OCI-LY3 (cell line): ENCODE measurements around the gene GID8.

Source experiments
- H2AFZ ChIP-seq: fragments of 200-600, 300-600 bp; shearing (Covaris generic); 2 replicates; pipeline ENCODE4 v1.6.0; 2014; ENCODE audit warnings: antibody characterized with exemption, low read depth, low read length
- H3K27ac ChIP-seq: fragments of 200-600, 300-600 bp; sonication (generic); 2 replicates; pipeline ENCODE4 v1.5.1; 2014; ENCODE audit warnings: mild to moderate bottlenecking, low read length, moderate library complexity, mixed read lengths
- H3K27me3 ChIP-seq: fragments of 200-600, 300-600 bp; sonication (generic); 2 replicates; pipeline ENCODE4 v1.6.1; 2014; ENCODE audit warnings: low read depth, low read length, mixed read lengths
- H3K36me3 ChIP-seq: fragments of 200-600, 300-600 bp; sonication (generic); replicated peaks from 2 replicates; pipeline ENCODE3; 2014; ENCODE audit warnings: low read depth, low read length, mixed read lengths
- H3K4me1 ChIP-seq: fragments of 300-600, 200-600 bp; sonication (generic); 2 replicates; pipeline ENCODE4 v1.6.1; 2014; ENCODE audit warnings: low read length, mixed read lengths
- H3K4me2 ChIP-seq: fragments of 200-600, 300-600 bp; sonication (generic); 2 replicates; pipeline ENCODE4 v1.6.1; 2014; ENCODE audit warnings: low read length, mixed read lengths
- H3K4me3 ChIP-seq: fragments of 300-600, 200-600 bp; sonication (generic); 2 replicates; pipeline ENCODE4 v1.5.1; 2014; ENCODE audit warnings: antibody characterized with exemption, mild to moderate bottlenecking, low read length, moderate library complexity
- H3K79me2 ChIP-seq: fragments of 300-600, 200-600 bp; shearing (Covaris generic); 2 replicates; pipeline ENCODE4 v1.6.1; 2014; ENCODE audit warnings: mild to moderate bottlenecking, low read length, mixed read lengths
- H3K9ac ChIP-seq: fragments of 300-600, 200-600 bp; shearing (Covaris generic); 2 replicates; pipeline ENCODE4 v1.6.0; 2014; ENCODE audit warnings: mild to moderate bottlenecking, low read length, moderate library complexity
- H3K9me3 ChIP-seq: fragments of 200-600, 300-600 bp; shearing (Covaris generic); 2 replicates; pipeline ENCODE4 v1.6.1; 2014; ENCODE audit warnings: low read length, mixed read lengths; ENCODE audit not compliant: insufficient read depth
- H4K20me1 ChIP-seq: fragments of 200-600, 300-600 bp; sonication (generic); 2 replicates; pipeline ENCODE4 v1.6.1; 2016; ENCODE audit warnings: low read length, mixed read lengths; ENCODE audit not compliant: insufficient read depth
- CTCF ChIP-seq: fragments of 200-600, 300-600 bp; sonication (generic); IDR thresholded peaks from 2 replicates; pipeline ENCODE4 v1.5.1; 2014; ENCODE audit warnings: antibody characterized with exemption, low read length, low read depth
- EZH2phosphoT487 ChIP-seq: fragments of 200-600 bp; shearing (Covaris generic); IDR thresholded peaks from 2 replicates; pipeline ENCODE4 v1.6.1; 2018; ENCODE audit warnings: antibody characterized with exemption, mixed run types, low read depth

Gene GID8

GRCh38 chr20:62945771-62946339, 7.9 kb downstream of the GID8 start:
- Histone ChIP-seq H3K27ac (no peak overlapping the region), H3K79me2 (peaks cover 41% of the 10 kb centered on the region), H3K27me3 (no peaks in the 10 kb centered on the region), H3K4me3 (no peak overlapping the region), H3K36me3 (peaks cover 81% of the 10 kb centered on the region), H3K9ac (no peak overlapping the region), H4K20me1 (no peaks in the 10 kb centered on the region), H3K9me3 (no peaks in the 10 kb centered on the region), H3K4me1 (no peaks in the 10 kb centered on the region), H3K4me2 (no peak overlapping the region), H2AFZ (no peak overlapping the region)
- no peak for TF ChIP-seq CTCF
- no peak for TF ChIP-seq EZH2phosphoT487

GRCh38 chr20:62946918-62947317, 9.0 kb downstream of the GID8 start:
- no peaks in the 10 kb centered on the region for H3K27me3 ChIP-seq
- no peaks in the 10 kb centered on the region for H3K9me3 ChIP-seq
- H3K4me1 ChIP-seq, result peaks cover 5% of the 10 kb centered on the region; the same call in 1 of the 2 replicates
- H3K4me2 ChIP-seq, result no peak overlapping the region
- no peak overlapping the region for H3K9ac ChIP-seq
- H2AFZ ChIP-seq, result no peak overlapping the region
- no peaks in the 10 kb centered on the region for H4K20me1 ChIP-seq
- H3K4me3 ChIP-seq, result no peak overlapping the region
- H3K27ac ChIP-seq, result no peak overlapping the region
- H3K36me3 ChIP-seq, result peaks cover 80% of the 10 kb centered on the region
- peaks cover 35% of the 10 kb centered on the region for H3K79me2 ChIP-seq
- TF ChIP-seq EZH2phosphoT487 (no peak), CTCF (no peak)

GRCh38 chr20:62947532-62948300, 9.8 kb downstream of the GID8 start:
- no peak overlapping the region for H3K9ac ChIP-seq
- TF ChIP-seq EZH2phosphoT487 (no peak), CTCF (no peak)
- H3K27ac ChIP-seq, result no peak overlapping the region
- peaks cover 35% of the 10 kb centered on the region for H3K79me2 ChIP-seq
- H3K27me3 ChIP-seq, result no peaks in the 10 kb centered on the region
- no peak overlapping the region for H3K4me2 ChIP-seq
- H3K9me3 ChIP-seq, result no peaks in the 10 kb centered on the region
- H3K36me3 ChIP-seq, result peaks cover 75% of the 10 kb centered on the region
- peaks cover 8% of the 10 kb centered on the region; the same call in 1 of the 2 replicates for H3K4me1 ChIP-seq
- no peaks in the 10 kb centered on the region for H4K20me1 ChIP-seq
- H3K4me3 ChIP-seq, result no peak overlapping the region
- H2AFZ ChIP-seq, result no peak overlapping the region

GRCh38 chr20:62949153-62949821, 11.3 kb downstream of the GID8 start:
- Histone ChIP-seq H3K4me3 (no peak overlapping the region), H3K4me1 (peaks cover 11% of the 10 kb centered on the region; the same call in 1 of the 2 replicates), H2AFZ (no peak overlapping the region), H3K27ac (no peak overlapping the region), H3K27me3 (no peaks in the 10 kb centered on the region), H3K9me3 (no peaks in the 10 kb centered on the region), H3K4me2 (no peak overlapping the region), H3K36me3 (peaks cover 62% of the 10 kb centered on the region), H3K9ac (no peak overlapping the region), H4K20me1 (no peaks in the 10 kb centered on the region), H3K79me2 (peaks cover 44% of the 10 kb centered on the region)
- TF ChIP-seq CTCF (no peak), EZH2phosphoT487 (no peak)
